GM23338 (cell line): Measurements from ENCODE around the gene MAPT. TPM values are rescaled to one million over a fixed set of nuclear protein-coding genes. Genes with fewer than 3 reads are reported as not detected.

Source experiments
- EZH2 ChIP-seq: fragments of 200-600 bp; sonication (generic); IDR thresholded peaks from one replicate; pipeline ENCODE4 v1.8.0; 2017; ENCODE audit warnings: antibody characterized with exemption, mild to moderate bottlenecking, low read depth; ENCODE audit not compliant: unreplicated experiment
- NANOG ChIP-seq: IDR thresholded peaks from 2 replicates; pipeline ENCODE4 v1.6.1; 2016; ENCODE audit warnings: antibody characterized with exemption, borderline replicate concordance
- POLR2AphosphoS5 ChIP-seq: IDR thresholded peaks from 2 replicates; pipeline ENCODE4 v1.6.1; 2016; ENCODE audit warnings: antibody characterized with exemption, low read depth
- STAT1 ChIP-seq: IDR thresholded peaks from one replicate; pipeline ENCODE4 v1.6.1; 2016; ENCODE audit warnings: antibody characterized with exemption; ENCODE audit not compliant: unreplicated experiment
- ZNF331 ChIP-seq: fragments of 250-450 bp; sonication (Bioruptor Pico); IDR thresholded peaks from 2 replicates; pipeline ENCODE4 v1.5.0; 2020; ENCODE audit warnings: low read depth, mild to moderate bottlenecking, moderate library complexity
- polyA plus RNA-seq: library from polyadenylated mRNA; unstranded; fragments of >200 nt; fragmentation: Nextera tagmentation; extraction: Ambion mirVana; gene quantifications from 2 replicates; pipeline ENCODE4 v1.2.1, GENCODE V29; 2016
- total RNA-seq: library from RNA; depleted of rRNA; stranded (reverse); fragments of >200 nt; shearing (Covaris generic); gene quantifications from 2 replicates; pipeline ENCODE4 v1.2.3, GENCODE V29; 2014
- TF ChIP-seq, protein P1 (sequence below), 2 experiments: fragments of 200-600 bp in 1 of 2; sonication (generic) in 1 of 2; conservative IDR thresholded peaks; 2 replicates each; pipeline versions ENCODE4 v1.5.1 to v1.6.1; 2016 to 2017; ENCODE audit warnings: antibody characterized with exemption in 2 of 2, low read depth in 2 of 2, mild to moderate bottlenecking in 2 of 2, moderate library complexity in 1 of 2
- TF ChIP-seq, protein P2 (sequence below): fragments of 250-450 bp; sonication (Bioruptor Pico); IDR thresholded peaks from 2 replicates; pipeline ENCODE4 v1.5.0; 2020; ENCODE audit warnings: mild to moderate bottlenecking, moderate library complexity

MAPT gene
- total and polyA plus RNA-seq, 2 experiments from 2014 or later: 1.1 to 2.1 TPM

DNA sequence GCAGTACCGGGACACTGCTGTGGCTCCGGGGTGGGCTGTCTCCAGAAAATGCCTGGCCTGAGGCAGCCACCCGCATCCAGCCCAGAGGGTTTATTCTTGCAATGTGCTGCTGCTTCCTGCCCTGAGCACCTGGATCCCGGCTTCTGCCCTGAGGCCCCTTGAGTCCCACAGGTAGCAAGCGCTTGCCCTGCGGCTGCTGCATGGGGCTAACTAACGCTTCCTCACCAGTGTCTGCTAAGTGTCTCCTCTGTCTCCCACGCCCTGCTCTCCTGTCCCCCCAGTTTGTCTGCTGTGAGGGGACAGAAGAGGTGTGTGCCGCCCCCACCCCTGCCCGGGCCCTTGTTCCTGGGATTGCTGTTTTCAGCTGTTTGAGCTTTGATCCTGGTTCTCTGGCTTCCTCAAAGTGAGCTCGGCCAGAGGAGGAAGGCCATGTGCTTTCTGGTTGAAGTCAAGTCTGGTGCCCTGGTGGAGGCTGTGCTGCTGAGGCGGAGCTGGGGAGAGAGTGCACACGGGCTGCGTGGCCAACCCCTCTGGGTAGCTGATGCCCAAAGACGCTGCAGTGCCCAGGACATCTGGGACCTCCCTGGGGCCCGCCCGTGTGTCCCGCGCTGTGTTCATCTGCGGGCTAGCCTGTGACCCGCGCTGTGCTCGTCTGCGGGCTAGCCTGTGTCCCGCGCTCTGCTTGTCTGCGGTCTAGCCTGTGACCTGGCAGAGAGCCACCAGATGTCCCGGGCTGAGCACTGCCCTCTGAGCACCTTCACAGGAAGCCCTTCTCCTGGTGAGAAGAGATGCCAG, 117.6 kb downstream of the MAPT start (continued):
- TF ChIP-seq, protein P1, sequence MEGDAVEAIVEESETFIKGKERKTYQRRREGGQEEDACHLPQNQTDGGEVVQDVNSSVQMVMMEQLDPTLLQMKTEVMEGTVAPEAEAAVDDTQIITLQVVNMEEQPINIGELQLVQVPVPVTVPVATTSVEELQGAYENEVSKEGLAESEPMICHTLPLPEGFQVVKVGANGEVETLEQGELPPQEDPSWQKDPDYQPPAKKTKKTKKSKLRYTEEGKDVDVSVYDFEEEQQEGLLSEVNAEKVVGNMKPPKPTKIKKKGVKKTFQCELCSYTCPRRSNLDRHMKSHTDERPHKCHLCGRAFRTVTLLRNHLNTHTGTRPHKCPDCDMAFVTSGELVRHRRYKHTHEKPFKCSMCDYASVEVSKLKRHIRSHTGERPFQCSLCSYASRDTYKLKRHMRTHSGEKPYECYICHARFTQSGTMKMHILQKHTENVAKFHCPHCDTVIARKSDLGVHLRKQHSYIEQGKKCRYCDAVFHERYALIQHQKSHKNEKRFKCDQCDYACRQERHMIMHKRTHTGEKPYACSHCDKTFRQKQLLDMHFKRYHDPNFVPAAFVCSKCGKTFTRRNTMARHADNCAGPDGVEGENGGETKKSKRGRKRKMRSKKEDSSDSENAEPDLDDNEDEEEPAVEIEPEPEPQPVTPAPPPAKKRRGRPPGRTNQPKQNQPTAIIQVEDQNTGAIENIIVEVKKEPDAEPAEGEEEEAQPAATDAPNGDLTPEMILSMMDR (conservative IDR thresholded peaks at IDR 0.05; ENCODE audit: low read depth in 2 of 2): no peak
- TF ChIP-seq NANOG (no peak), ZNF331 (CRISPR knock-in tag) (no peak), STAT1 (no peak), EZH2 (no peak), POLR2AphosphoS5 (no peak)
- TF ChIP-seq, protein P2, sequence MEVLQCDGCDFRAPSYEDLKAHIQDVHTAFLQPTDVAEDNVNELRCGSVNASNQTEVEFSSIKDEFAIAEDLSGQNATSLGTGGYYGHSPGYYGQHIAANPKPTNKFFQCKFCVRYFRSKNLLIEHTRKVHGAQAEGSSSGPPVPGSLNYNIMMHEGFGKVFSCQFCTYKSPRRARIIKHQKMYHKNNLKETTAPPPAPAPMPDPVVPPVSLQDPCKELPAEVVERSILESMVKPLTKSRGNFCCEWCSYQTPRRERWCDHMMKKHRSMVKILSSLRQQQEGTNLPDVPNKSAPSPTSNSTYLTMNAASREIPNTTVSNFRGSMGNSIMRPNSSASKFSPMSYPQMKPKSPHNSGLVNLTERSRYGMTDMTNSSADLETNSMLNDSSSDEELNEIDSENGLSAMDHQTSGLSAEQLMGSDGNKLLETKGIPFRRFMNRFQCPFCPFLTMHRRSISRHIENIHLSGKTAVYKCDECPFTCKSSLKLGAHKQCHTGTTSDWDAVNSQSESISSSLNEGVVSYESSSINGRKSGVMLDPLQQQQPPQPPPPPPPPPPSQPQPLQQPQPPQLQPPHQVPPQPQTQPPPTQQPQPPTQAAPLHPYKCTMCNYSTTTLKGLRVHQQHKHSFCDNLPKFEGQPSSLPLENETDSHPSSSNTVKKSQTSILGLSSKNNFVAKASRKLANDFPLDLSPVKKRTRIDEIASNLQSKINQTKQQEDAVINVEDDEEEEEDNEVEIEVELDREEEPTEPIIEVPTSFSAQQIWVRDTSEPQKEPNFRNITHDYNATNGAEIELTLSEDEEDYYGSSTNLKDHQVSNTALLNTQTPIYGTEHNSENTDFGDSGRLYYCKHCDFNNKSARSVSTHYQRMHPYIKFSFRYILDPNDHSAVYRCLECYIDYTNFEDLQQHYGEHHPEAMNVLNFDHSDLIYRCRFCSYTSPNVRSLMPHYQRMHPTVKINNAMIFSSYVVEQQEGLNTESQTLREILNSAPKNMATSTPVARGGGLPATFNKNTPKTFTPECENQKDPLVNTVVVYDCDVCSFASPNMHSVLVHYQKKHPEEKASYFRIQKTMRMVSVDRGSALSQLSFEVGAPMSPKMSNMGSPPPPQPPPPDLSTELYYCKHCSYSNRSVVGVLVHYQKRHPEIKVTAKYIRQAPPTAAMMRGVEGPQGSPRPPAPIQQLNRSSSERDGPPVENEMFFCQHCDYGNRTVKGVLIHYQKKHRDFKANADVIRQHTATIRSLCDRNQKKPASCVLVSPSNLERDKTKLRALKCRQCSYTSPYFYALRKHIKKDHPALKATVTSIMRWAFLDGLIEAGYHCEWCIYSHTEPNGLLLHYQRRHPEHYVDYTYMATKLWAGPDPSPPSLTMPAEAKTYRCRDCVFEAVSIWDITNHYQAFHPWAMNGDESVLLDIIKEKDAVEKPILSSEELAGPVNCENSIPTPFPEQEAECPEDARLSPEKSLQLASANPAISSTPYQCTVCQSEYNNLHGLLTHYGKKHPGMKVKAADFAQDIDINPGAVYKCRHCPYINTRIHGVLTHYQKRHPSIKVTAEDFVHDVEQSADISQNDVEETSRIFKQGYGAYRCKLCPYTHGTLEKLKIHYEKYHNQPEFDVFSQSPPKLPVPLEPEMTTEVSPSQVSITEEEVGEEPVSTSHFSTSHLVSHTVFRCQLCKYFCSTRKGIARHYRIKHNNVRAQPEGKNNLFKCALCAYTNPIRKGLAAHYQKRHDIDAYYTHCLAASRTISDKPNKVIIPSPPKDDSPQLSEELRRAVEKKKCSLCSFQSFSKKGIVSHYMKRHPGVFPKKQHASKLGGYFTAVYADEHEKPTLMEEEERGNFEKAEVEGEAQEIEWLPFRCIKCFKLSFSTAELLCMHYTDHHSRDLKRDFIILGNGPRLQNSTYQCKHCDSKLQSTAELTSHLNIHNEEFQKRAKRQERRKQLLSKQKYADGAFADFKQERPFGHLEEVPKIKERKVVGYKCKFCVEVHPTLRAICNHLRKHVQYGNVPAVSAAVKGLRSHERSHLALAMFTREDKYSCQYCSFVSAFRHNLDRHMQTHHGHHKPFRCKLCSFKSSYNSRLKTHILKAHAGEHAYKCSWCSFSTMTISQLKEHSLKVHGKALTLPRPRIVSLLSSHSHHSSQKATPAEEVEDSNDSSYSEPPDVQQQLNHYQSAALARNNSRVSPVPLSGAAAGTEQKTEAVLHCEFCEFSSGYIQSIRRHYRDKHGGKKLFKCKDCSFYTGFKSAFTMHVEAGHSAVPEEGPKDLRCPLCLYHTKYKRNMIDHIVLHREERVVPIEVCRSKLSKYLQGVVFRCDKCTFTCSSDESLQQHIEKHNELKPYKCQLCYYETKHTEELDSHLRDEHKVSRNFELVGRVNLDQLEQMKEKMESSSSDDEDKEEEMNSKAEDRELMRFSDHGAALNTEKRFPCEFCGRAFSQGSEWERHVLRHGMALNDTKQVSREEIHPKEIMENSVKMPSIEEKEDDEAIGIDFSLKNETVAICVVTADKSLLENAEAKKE (CRISPR knock-in tag): no peak
